ENCODE measurements around the gene ZNF292.
"Not testable (repeated sequence)": the region's sequence is repeated elsewhere in the genome, so short reads cannot be mapped to it uniquely, and the experiment has no call there.

Gene ZNF292

DNA sequence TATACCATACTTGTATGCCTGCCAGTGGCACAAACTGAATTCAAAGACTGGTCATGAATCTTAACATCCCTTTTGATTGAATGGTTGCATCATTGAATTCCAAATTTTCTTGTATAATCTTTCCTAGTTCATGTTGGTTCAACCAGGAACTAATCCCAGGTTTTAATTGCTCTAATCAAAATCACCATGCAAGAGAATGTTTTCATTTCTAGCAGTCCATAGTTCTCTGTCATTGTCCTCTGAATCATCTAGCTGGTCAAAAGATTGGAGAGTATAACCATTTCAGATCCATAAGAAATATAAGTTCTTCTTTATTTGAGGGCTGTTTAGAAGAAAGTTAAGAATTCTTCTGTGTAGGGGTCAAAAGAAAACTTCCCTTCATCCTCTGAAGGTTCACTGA, 57.2 kb downstream of the ZNF292 start:
- DNase-seq (ENCODE audit: low read depth in 1 of 2, low spot score in 1 of 2) = no peak

DNA sequence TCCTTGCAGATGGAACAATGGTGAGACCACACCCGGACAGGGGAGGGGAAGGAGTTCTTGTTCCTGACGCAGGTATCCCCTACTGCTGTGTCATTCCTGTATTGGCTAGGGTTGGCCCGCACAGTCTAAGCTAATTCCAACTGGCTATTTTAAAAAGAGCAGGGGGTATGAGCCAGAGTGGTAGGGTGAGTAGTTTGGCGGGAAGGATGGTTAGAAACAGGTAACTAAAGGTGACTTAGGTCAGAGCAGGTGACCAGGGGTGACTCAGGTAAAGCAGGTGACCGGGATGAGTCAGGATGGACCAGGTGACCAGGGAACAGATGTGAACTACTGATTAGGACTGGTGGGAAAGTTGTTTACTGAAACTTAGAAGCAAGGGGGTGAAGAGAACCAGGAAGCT, 58.0 kb downstream of the ZNF292 start:
- no peak for DNase-seq (ENCODE audit: low read depth in 1 of 2, low spot score in 1 of 2)

DNA sequence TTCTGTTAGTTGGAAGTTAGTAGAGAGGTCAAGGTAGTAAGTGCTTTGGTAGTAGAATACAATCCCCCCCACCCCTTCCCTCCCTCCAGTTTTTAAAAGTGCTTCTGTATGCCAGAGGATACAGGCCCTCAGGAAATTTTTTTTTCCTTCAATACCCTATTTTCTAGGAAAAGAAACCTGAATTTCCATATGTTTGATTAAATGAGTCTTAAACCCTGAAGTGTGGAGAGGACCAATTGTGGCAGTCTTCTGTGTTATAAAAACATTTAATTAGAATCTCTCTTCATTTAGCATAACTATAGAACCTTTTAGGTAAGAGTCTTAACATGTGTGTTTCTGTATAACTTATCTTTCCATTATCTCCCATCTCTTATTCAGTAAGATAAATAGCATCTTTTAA, 59.5 kb downstream of the ZNF292 start:
- DNase-seq (ENCODE audit: low read depth in 1 of 2, low spot score in 1 of 2) = no peak

DNA sequence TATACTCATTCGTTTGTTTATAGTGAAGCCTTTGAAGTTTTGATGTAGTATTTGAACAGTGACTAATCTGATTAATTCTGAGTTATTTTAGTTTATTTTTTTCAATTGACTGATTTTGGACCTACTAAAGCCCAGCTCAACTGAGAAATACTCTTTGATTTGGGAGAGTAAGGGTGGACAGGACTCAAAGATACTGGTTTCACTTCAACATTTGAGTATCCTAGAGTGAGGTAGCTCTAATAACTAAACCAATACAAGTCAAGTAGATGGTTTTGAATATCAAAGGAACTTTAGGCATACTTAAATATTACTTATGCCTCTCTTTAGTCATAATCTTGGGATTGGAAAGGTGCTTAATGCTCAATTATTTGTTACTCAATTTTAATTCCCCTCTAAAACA, 65.6 kb downstream of the ZNF292 start:
- DNase-seq (ENCODE audit: low read depth in 1 of 2, low spot score in 1 of 2) = no peak

DNA sequence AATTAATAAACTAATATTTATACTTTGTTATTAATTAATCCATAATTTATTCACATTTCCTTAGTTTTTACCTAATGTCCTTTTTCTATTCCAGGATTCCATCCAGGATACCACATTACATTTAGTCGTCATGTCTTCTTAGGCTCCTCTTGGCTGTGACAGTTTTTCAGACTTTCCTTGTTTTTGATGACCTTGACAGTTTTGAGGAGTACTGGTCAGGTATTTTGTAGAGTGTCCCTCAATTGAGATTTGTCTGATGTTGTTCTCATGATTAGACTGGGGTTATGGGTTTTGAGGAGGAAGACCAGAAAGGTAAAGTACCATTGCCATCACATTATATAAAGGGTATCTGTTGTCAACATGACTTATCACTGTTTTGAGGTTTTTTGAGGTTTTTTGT, 67.3 kb downstream of the ZNF292 start:
- DNase-seq (ENCODE audit: low read depth in 1 of 2, low spot score in 1 of 2) = no peak

DNA sequence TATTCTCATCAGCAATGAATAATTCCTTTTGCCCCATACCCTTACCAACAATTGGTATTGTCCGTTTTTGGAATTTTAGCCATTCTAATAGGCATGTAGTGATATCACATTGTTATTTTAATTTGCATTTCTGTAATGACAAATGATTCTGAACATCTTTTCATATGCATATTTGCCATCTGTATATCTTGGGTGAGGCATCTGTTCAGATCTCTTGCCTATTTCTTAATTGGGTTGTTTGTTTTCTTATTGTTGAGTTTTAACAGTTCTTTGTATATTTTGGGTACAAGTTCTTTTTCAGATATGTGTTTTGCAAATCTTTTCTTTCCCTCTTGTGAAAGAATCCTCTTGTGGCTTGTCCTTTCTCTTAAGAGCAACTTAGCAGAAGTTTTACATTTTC, 69.6 kb downstream of the ZNF292 start:
- DNase-seq (ENCODE audit: low read depth in 1 of 2, low spot score in 1 of 2) = no peak

DNA sequence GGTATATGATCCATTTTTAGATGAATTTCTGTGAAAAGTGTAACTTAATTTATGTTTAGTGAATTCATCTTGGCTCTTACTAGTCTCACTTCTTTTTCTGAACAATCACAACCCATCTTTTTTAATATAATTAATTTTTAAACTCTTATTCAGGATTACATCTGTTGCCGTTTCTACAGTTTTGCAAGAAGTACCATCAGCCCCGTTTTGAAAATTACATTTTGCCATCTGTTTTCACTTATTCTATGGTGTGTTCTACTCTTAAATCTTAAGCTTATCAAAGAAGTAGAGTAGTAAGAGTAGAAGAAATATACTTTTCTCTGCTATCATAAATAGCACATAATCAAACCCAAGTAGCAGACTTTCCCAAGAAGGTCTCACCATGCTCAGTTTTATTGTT, 70.1 kb downstream of the ZNF292 start:
- no peak for DNase-seq (ENCODE audit: low read depth in 1 of 2, low spot score in 1 of 2)

- no peak for DNase-seq (ENCODE audit: low read depth in 1 of 2, low spot score in 1 of 2)
These were observed 70.6 kb downstream of the ZNF292 start for GRCh38 chr6:87225937-87226336.

- no peak for DNase-seq (ENCODE audit: low read depth in 1 of 2, low spot score in 1 of 2)
These were observed 75.4 kb downstream of the ZNF292 start for GRCh38 chr6:87230801-87231200.

DNA sequence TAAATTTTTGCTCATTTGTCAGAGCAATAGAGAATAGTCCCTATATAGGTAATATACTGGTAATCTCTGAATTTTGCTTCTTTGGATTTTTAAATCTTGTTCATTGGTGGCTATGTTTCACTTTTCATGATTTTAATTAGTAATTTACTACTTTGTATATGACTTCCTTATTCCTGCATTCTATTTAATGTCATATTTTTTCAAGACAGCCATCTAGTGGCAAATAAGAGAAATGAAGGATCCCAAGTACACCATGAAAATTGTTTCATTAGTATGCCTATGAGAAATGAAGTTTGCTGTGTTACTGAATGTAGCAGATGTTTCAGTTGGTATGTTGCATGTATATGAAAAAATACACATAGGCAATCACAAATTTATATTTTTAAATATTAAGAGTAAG, 82.4 kb downstream of the ZNF292 start:
- DNase-seq (ENCODE audit: low read depth in 1 of 2, low spot score in 1 of 2) = no peak

DNA sequence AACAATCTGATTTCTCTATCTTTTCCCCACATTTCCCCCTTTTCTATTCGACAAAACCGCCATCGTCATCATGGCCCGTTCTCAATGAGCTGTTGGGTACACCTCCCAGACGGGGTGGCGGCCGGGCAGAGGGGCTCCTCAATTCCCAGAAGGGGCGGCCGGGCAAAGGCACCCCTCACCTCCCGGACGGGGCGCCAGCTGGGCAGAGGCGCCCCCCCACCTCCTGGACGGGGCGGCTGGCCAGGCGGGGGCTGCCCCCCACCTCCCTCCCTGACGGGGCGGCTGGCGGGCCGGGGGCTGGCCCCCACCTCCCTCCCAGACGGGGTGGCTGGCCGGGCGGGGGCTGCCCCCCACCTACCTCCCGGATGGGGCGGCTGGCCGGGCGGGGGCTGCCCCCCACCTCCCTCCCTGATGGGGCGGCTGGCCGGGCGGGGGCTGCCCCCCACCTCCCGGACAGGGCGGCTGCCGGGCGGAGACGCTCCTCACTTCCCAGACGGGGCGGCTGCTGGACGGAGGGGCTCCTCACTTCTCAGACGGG, 83.8 kb downstream of the ZNF292 start:
- DNase-seq (ENCODE audit: low read depth in 1 of 2, low spot score in 1 of 2) = not testable (repeated sequence)

DNA sequence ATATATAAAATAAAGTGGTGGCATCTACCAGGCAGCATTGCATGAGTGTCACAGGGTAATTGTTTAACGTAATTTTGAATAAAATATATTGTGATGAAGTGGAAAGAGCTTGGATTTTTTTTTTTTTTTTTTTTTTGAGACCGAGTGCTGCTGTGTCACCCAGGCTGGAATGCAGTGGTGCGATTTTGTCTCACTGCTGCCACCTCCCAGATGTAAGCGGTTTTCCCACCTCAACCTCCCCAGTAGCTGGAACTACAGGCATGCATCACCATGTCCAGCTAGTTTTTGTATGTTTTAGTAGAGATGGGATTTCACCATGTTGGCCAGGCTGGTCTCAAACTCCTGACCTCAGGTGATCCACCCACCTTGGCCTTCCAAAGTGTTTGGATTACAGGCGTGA, 85.9 kb downstream of the ZNF292 start:
- DNase-seq (ENCODE audit: low read depth in 1 of 2, low spot score in 1 of 2) = no peak

DNA sequence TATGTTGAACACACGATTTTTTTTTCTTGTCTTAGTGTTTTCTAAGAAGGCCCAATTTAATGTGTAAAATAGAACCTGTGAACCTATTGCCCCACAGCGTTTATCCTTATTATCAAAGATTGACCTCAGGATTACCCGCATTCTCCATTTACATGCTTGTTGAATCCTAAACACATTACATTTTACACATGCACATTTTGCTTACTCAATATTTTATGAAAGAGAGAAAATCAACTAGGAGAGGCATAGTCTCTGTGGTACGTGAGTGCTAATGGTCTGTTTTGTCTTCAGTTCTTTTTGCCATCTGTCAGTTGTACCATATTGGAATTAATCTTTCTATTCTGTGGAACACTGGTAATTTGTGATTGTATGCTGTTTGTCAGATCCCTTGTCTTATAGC, 86.9 kb downstream of the ZNF292 start:
- DNase-seq (ENCODE audit: low read depth in 1 of 2, low spot score in 1 of 2) = no peak

DNA sequence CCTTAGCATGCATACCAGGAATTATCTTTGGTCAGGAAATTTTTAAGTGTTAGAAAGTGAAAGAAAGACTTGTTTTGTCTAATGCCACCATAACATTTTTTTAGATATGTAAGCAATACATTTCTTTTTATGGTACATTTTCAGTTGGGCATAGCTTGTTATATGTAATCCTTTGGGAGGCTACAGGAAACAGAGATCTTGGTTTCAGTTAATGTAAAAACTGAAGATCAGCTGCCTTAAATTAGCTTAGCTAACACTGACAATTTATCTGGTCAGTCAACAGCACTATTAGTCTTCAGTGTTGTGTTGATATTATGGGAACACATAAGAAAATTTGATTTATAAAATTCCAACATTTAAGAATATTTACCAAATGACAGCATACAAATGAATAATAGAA, 88.4 kb downstream of the ZNF292 start:
- DNase-seq (ENCODE audit: low read depth in 1 of 2, low spot score in 1 of 2) = no peak

GRCh38 chr6:87244380-87244779, 89.0 kb downstream of the ZNF292 start:
- no peak for DNase-seq (ENCODE audit: low read depth in 1 of 2, low spot score in 1 of 2)

DNA sequence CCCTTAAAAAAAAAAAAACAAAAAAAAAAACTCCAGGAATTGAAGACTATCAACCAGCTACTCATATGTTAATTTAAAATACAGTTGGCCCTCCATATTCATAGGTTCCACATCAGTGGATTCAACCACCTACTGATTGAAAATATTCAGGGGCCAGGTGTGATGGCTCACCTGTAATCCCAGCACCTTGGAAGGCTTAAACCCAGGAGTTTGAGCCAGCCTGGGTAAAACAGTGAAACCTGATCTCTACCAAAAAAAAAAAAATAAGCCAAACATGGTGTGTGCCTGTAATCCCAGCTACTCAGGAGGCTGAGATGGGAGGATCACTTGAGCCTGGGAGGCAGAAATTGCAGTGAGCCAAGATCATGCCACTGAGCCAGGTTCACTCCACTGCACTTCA, 94.7 kb downstream of the ZNF292 start:
- DNase-seq (ENCODE audit: low read depth in 1 of 2, low spot score in 1 of 2) = no peak

DNA sequence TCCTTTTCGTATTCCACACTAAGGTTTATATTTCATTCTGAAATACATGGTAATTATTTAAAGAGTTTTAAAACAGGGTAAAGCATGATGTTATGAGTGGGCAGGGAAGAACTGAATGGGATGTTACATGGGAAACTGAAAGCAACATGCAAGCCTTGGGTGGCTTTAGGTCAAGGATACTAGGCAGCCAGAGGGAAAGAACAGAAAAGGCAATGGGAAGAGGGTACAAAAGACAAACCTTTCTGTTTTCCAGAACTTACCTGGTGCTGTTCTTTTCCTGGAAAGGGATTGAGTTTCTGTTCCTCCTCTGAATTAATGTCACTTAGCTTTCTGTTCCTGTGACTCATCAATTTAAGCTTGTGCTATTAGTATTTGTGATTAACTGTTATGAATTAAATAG, 95.9 kb downstream of the ZNF292 start:
- DNase-seq (ENCODE audit: low read depth in 1 of 2, low spot score in 1 of 2) = no peak

- DNase-seq (ENCODE audit: low read depth in 1 of 2, low spot score in 1 of 2) = no peak
These were observed 96.4 kb downstream of the ZNF292 start for GRCh38 chr6:87251725-87252124.

- no peak for DNase-seq (ENCODE audit: low read depth in 1 of 2, low spot score in 1 of 2)
These were observed 101.7 kb downstream of the ZNF292 start for GRCh38 chr6:87257046-87257445.

DNA sequence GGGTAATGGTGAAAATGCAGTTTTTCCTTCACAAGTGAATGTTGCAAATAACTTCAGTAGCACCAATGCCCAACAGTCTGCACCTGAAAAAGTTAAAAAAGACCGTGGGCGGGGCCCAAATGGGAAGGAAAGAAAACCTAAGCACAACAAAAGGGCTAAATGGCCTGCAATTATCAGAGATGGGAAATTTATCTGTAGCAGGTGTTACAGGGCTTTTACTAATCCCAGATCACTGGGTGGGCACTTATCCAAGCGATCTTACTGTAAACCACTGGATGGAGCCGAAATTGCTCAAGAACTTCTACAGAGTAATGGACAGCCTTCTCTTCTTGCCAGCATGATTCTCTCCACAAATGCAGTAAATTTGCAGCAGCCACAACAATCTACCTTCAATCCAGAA, 102.2 kb downstream of the ZNF292 start:
- DNase-seq (ENCODE audit: low read depth in 1 of 2, low spot score in 1 of 2) = no peak

- DNase-seq (ENCODE audit: low read depth in 1 of 2, low spot score in 1 of 2) = no peak
These were observed 102.6 kb downstream of the ZNF292 start for GRCh38 chr6:87257975-87258374.

DNA sequence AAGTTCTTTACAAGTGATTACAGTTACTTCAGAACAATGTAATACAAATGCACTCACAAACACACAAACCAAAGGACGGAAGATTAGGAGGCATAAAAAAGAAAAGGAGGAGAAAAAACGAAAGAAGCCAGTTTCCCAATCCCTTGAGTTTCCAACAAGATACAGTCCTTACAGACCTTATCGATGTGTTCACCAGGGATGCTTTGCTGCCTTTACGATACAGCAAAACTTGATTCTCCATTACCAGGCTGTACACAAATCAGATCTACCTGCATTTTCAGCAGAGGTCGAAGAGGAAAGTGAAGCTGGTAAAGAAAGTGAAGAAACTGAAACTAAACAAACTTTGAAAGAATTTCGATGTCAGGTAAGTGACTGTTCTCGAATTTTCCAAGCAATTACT, 104.4 kb downstream of the ZNF292 start:
- no peak for DNase-seq (ENCODE audit: low read depth in 1 of 2, low spot score in 1 of 2)

DNA sequence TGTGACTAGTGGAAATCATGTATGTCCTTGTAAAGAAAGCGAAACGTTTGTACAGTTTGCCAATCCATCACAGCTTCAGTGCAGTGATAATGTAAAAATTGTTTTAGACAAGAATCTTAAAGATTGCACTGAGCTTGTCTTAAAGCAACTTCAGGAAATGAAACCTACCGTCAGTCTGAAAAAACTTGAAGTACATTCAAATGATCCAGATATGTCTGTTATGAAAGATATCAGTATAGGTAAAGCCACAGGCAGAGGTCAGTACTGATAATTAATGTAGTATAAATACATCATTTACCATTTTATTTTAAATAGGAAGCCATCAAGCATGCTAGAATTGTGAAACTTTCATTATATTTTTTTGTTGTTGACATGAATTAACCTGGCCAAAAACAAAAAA, 106.2 kb downstream of the ZNF292 start:
- no peak for DNase-seq (ENCODE audit: low read depth in 1 of 2, low spot score in 1 of 2)

- DNase-seq (ENCODE audit: low read depth in 1 of 2, low spot score in 1 of 2) = no peak
These were observed 109.1 kb downstream of the ZNF292 start for GRCh38 chr6:87264481-87264880.
